Measurements from ENCODE around the gene FAM180B.

- TF ChIP-seq CTCF (IDR thresholded peaks at IDR 0.05) = no peak
- no peak for TF ChIP-seq POLR2A (IDR thresholded peaks at IDR 0.05)
These were observed 23.2 kb downstream of the FAM180B start for GRCh38 chr11:47609675-47610074.
